ENCODE results near the gene HNRNPUL1. TPM values are rescaled to one million over a fixed set of nuclear protein-coding genes. Genes with fewer than 3 reads are reported as not detected.

HNRNPUL1 gene
- total and polyA plus RNA-seq, 2 experiments from 2014 or later, result 204 to 207 TPM

- no peak overlapping the region for H3K4me3 ChIP-seq
- H3K4me2 ChIP-seq, result no peak overlapping the region
- H3F3A ChIP-seq (replicated peaks; ENCODE audit: low read depth), result peaks cover 54% of the 10 kb centered on the region
- H3K27ac Mint-ChIP-seq, result no peak overlapping the region
- H3K27ac ChIP-seq (ENCODE audit: low read depth), result no peak overlapping the region
- H3K79me2 ChIP-seq (replicated peaks; ENCODE audit: insufficient read depth), result peaks cover 13% of the 10 kb centered on the region
- peaks cover 97% of the 10 kb centered on the region for H3K36me3 Mint-ChIP-seq (ENCODE audit: low read depth)
- no peak overlapping the region for H3K4me3 Mint-ChIP-seq
- peaks cover 4% of the 10 kb centered on the region for H3K27me3 Mint-ChIP-seq (ENCODE audit: insufficient read depth, low read depth, poor library complexity)
- no peaks in the 10 kb centered on the region for H3K4me1 Mint-ChIP-seq
- DNase-seq (ENCODE audit: low spot score), result no peak
- no peaks in the 10 kb centered on the region for H3K4me1 ChIP-seq (ENCODE audit: insufficient read depth)
- H4K20me1 ChIP-seq (replicated peaks; ENCODE audit: insufficient read depth), result peaks cover 48% of the 10 kb centered on the region
- no peaks in the 10 kb centered on the region for H3K9me2 ChIP-seq (ENCODE audit: insufficient read depth)
- no peak for ATAC-seq
- TF ChIP-seq ZNF114 (CRISPR knock-in tag; IDR thresholded peaks at IDR 0.05) (no peak), JUNB (IDR thresholded peaks at IDR 0.05; ENCODE audit: unreplicated experiment) (no peak)
- H2AFZ ChIP-seq, result no peak overlapping the region
- H3K36me3 ChIP-seq (ENCODE audit: insufficient read depth), result peaks cover 97% of the 10 kb centered on the region
- H3K27me3 ChIP-seq (ENCODE audit: insufficient read depth), result no peaks in the 10 kb centered on the region
- no peaks in the 10 kb centered on the region; the same call in 2 of the 3 replicates for H3K9me3 Mint-ChIP-seq
Measured at GRCh38 chr19:41274802-41275201, 10.6 kb downstream of the HNRNPUL1 start.

DNA sequence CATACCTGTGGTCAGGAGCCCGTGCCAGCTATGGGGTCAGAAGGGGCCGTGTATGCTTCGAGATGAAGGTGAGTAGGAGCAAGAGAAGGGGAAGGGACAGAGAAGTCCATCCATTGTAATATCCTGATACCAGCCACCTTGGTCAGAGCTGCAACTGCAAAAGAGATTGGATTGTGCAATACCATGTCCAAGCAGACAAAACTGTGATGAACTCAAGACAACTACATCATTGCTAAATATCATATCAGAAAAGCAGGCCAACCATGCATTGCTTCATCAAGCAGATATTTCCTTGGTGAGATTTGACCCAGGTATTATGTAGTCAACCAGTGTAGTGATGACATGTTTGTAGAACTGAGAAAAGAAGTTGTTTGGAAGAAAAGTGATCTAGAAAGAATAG, 12.1 kb downstream of the HNRNPUL1 start:
- Histone ChIP-seq H3K4me1 (ENCODE audit: insufficient read depth) (no peaks in the 10 kb centered on the region), H3K27ac (ENCODE audit: low read depth) (no peak overlapping the region), H3K79me2 (replicated peaks; ENCODE audit: insufficient read depth) (peaks cover 6% of the 10 kb centered on the region), H3K9me2 (ENCODE audit: insufficient read depth) (no peaks in the 10 kb centered on the region), H2AFZ (no peak overlapping the region), H3F3A (replicated peaks; ENCODE audit: low read depth) (peaks cover 51% of the 10 kb centered on the region), H3K27me3 (ENCODE audit: insufficient read depth) (no peaks in the 10 kb centered on the region), H3K4me2 (no peak overlapping the region), H4K20me1 (replicated peaks; ENCODE audit: insufficient read depth) (peaks cover 54% of the 10 kb centered on the region), H3K36me3 (ENCODE audit: insufficient read depth) (peaks cover 96% of the 10 kb centered on the region), H3K4me3 (no peak overlapping the region)
- no peak overlapping the region for H3K4me3 Mint-ChIP-seq
- TF ChIP-seq NANOG (IDR thresholded peaks at IDR 0.05; ENCODE audit: borderline replicate concordance) (no peak), STAT1 (IDR thresholded peaks at IDR 0.05; ENCODE audit: unreplicated experiment) (no peak), EZH2phosphoT487 (IDR thresholded peaks at IDR 0.05; ENCODE audit: unreplicated experiment) (no peak), CREB1 (CRISPR knock-in tag; IDR thresholded peaks at IDR 0.05; ENCODE audit: low read depth) (no peak), POLR2AphosphoS5 (IDR thresholded peaks at IDR 0.05; ENCODE audit: low read depth) (no peak), EZH2 (IDR thresholded peaks at IDR 0.05; ENCODE audit: low read depth, unreplicated experiment) (no peak), ZNF114 (CRISPR knock-in tag; IDR thresholded peaks at IDR 0.05) (no peak), REST (IDR thresholded peaks at IDR 0.05; ENCODE audit: unreplicated experiment) (no peak), ZNF331 (CRISPR knock-in tag; IDR thresholded peaks at IDR 0.05; ENCODE audit: low read depth) (no peak)
- TF ChIP-seq, protein P1, sequence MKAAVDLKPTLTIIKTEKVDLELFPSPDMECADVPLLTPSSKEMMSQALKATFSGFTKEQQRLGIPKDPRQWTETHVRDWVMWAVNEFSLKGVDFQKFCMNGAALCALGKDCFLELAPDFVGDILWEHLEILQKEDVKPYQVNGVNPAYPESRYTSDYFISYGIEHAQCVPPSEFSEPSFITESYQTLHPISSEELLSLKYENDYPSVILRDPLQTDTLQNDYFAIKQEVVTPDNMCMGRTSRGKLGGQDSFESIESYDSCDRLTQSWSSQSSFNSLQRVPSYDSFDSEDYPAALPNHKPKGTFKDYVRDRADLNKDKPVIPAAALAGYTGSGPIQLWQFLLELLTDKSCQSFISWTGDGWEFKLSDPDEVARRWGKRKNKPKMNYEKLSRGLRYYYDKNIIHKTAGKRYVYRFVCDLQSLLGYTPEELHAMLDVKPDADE (IDR thresholded peaks at IDR 0.05), result no peak
- H3K27me3 Mint-ChIP-seq (ENCODE audit: insufficient read depth, low read depth, poor library complexity), result peaks cover 4% of the 10 kb centered on the region
- H3K27ac Mint-ChIP-seq, result no peak overlapping the region
- no peak for ATAC-seq
- DNase-seq (ENCODE audit: low spot score), result no peak
- H3K36me3 Mint-ChIP-seq (ENCODE audit: low read depth), result peaks cover 100% of the 10 kb centered on the region
- H3K9me3 Mint-ChIP-seq, result no peaks in the 10 kb centered on the region; the same call in 2 of the 3 replicates
- H3K4me1 Mint-ChIP-seq, result no peaks in the 10 kb centered on the region
